ENCODE measurements around the gene MSRB1.

GRCh38 chr16:1936945-1937479 is 6.0 kb downstream of the MSRB1 start:
- TF ChIP-seq, protein P1, sequence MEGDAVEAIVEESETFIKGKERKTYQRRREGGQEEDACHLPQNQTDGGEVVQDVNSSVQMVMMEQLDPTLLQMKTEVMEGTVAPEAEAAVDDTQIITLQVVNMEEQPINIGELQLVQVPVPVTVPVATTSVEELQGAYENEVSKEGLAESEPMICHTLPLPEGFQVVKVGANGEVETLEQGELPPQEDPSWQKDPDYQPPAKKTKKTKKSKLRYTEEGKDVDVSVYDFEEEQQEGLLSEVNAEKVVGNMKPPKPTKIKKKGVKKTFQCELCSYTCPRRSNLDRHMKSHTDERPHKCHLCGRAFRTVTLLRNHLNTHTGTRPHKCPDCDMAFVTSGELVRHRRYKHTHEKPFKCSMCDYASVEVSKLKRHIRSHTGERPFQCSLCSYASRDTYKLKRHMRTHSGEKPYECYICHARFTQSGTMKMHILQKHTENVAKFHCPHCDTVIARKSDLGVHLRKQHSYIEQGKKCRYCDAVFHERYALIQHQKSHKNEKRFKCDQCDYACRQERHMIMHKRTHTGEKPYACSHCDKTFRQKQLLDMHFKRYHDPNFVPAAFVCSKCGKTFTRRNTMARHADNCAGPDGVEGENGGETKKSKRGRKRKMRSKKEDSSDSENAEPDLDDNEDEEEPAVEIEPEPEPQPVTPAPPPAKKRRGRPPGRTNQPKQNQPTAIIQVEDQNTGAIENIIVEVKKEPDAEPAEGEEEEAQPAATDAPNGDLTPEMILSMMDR (IDR thresholded peaks at IDR 0.05), result no peak
- no peak for TF ChIP-seq POLR2A (IDR thresholded peaks at IDR 0.05)
